GM19455 (cell line): ENCODE results near the gene CDC25C.
"Not testable (repeated sequence)": the region's sequence is repeated elsewhere in the genome, so short reads cannot be mapped to it uniquely, and the experiment has no call there.

Source experiments
- ATAC-seq: cut with Tn5 transposase; IDR thresholded peaks from one replicate; pipeline ENCODE4 v1.9.1; 2021; ENCODE audit not compliant: unreplicated experiment

Gene CDC25C

GRCh38 chr5:138276402-138277054, 55.1 kb downstream of the CDC25C start:
- no peak for ATAC-seq

- no peak for ATAC-seq
These were observed 55.7 kb downstream of the CDC25C start for GRCh38 chr5:138275895-138276294.

- no peak for ATAC-seq
These were observed 56.2 kb downstream of the CDC25C start for GRCh38 chr5:138275379-138275782.

GRCh38 chr5:138274189-138274853, 57.3 kb downstream of the CDC25C start, which contains the start of gene GFRA3:
Gene GFRA3 (minus strand): TSS chr5:138274621. CDS start chr5:138274424, 197 bp downstream.
- no peak for ATAC-seq

GRCh38 chr5:138273834-138274188, 57.8 kb downstream of the CDC25C start:
- ATAC-seq, result no peak

- ATAC-seq, result no peak
These were observed 58.9 kb downstream of the CDC25C start for GRCh38 chr5:138272681-138273080.

- ATAC-seq, result no peak
These were observed 60.3 kb downstream of the CDC25C start for GRCh38 chr5:138271281-138271680.

- no peak for ATAC-seq
These were observed 67.4 kb downstream of the CDC25C start for GRCh38 chr5:138264183-138264582.

GRCh38 chr5:138263581-138263980, 68.0 kb downstream of the CDC25C start:
- ATAC-seq, result no peak

- no peak for ATAC-seq
These were observed 72.8 kb downstream of the CDC25C start for GRCh38 chr5:138258704-138259292.

- no peak for ATAC-seq
These were observed 74.0 kb downstream of the CDC25C start for GRCh38 chr5:138257583-138257982.

GRCh38 chr5:138252944-138253343, 78.7 kb downstream of the CDC25C start:
- ATAC-seq, result no peak

- ATAC-seq, result not testable (repeated sequence)
These were observed 83.8 kb downstream of the CDC25C start for GRCh38 chr5:138247800-138248199.

GRCh38 chr5:138246822-138247221, 84.8 kb downstream of the CDC25C start:
- ATAC-seq, result no peak

- no peak for ATAC-seq
These were observed 85.3 kb downstream of the CDC25C start for GRCh38 chr5:138246334-138246733.

- no peak for ATAC-seq
These were observed 85.9 kb downstream of the CDC25C start for GRCh38 chr5:138245717-138246116.

GRCh38 chr5:138243794-138244193, 87.8 kb downstream of the CDC25C start:
- ATAC-seq, result no peak

GRCh38 chr5:138241688-138242571, 89.7 kb downstream of the CDC25C start:
- no peak for ATAC-seq

- no peak for ATAC-seq
These were observed 90.8 kb downstream of the CDC25C start for GRCh38 chr5:138240650-138241385.

GRCh38 chr5:138238034-138238433, 93.6 kb downstream of the CDC25C start:
- ATAC-seq, result no peak
